NCI-H774 (cell line): ENCODE results near the gene H3-3A.
A peak's percentile ranks its signal among the peaks of the same experiment; 100 is the strongest.

Source experiments
- DNase-seq: peaks from one replicate; lab custom pipeline; 2025; lab: John Stamatoyannopoulos, UW

Gene H3-3A

DNA sequence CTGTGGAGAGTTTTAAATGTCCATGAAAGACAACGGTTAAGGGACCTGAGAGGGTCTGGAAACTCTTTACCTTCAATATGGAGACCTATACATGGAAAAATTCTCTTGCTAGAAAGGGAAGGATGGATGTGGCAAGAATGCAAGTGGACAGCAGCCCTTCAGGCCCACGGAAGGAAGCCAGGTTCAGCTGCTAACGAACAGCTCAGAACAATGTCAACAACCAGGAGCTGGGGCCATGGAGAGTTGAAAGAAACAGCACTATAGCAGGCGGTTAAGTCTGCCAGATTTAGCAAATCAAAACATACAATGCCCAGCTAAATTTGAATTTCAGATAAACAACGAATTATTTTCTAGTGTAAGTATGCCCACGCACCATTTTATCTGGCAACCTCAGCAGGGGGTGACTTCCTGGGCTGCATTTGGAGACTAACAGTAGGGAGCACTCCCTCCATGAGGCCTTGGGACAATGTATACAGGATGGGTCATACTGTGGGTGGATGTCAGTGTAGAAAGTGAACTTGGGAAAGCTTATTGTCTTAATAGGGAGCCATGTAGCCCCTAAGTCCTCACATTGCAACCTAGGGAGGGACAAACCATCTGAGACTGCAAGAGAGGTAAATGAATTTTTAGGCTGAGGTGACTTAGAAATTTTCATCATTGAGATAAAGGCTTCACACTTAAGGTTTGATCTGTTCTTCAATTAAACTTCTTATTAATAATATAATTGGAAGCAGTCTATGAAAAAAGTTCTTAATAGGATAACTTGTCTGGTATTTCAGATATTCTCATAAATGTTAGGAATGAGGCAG, 7.8 kb upstream of the H3-3A start:
- no peak for DNase-seq

GRCh38 chr1:226059709-226060108, 2.8 kb upstream of the H3-3A start:
- no peak for DNase-seq

DNA sequence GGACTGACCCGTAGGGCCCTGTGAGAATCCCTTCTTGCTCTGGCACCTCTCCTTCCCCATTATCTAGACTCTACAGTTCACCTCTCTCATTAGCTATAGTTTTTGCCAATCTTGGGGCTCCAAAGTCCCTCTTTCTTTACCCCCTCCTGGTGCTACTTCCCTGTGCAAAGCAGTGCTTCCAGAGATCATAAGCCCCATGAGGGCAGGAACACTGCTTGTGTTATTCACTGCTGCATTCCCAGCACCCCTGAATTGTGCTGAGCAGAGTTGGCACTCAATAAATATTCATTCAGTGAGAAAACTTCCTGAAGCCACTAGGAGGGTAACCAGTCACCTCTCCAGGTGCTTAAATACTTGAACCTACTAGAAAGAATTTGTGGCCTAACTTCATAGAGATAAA, 2.1 kb upstream of the H3-3A start:
- DNase-seq, result no peak

- no peak for DNase-seq
These were observed 1.3 kb upstream of the H3-3A start for GRCh38 chr1:226061068-226061840.

- DNase-seq, result peak; percentile 92
These were observed 517 bp upstream of the H3-3A start for GRCh38 chr1:226061841-226062557.

GRCh38 chr1:226063224-226063976, 884 bp downstream of the H3-3A start:
- peak; percentile 57 for DNase-seq

DNA sequence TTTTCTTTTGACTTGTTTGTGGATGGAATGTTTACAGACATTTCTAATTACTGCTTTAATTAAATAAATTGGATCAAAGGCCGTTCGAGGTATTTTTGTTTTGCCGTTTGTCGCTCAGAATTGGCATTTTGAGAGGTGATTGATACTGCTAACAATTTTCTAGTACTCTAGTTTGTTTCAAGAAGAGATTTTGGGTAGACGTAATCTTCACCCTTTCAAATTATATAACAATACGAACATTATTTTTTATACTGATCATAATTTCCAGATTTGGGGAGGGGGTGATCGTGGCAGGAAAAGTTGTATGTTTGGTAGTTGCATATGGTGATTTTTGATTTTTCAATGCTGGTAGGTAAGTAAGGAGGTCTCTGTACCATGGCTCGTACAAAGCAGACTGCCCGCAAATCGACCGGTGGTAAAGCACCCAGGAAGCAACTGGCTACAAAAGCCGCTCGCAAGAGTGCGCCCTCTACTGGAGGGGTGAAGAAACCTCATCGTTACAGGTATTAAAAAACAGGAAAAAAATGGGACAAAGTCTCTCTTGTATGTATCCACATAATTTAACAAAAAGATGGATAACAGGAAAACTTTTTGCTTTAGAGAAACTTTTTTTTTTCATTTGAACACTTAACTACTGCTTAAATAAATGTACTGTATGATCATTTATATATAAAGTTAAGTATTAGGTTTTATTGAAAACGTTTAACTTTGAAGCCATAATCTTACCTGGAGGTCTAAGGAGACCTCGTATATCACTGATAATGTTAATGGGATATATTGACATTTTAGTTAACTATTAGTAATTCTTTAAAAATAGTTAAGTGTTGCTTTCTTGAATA, 1.7 kb downstream of the H3-3A start:
- DNase-seq, result no peak

DNA sequence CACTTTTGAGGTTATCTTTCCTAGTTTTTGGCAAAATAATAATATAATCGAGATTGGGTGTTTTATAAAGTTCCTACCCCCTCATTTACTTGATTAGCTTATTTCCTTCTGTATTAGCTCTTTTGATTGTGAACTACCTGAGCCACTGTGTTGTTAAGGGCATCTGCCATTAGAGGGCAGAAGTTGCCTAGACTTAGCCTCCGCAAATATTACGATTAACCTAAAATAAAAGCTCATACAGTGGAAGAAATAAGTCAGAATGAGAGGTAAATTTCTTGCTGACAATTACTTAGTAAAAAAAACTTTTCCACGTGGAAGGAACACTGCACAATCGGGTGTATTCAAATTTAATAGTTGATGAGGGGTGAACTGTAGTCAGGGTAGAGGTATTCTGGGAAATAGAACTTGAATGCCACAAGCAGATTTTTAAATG, 2.3 kb downstream of the H3-3A start:
- no peak for DNase-seq

- no peak for DNase-seq
These were observed 4.0 kb downstream of the H3-3A start for GRCh38 chr1:226066415-226067078.

- DNase-seq, result no peak
These were observed 7.4 kb downstream of the H3-3A start for GRCh38 chr1:226069811-226070489.

DNA sequence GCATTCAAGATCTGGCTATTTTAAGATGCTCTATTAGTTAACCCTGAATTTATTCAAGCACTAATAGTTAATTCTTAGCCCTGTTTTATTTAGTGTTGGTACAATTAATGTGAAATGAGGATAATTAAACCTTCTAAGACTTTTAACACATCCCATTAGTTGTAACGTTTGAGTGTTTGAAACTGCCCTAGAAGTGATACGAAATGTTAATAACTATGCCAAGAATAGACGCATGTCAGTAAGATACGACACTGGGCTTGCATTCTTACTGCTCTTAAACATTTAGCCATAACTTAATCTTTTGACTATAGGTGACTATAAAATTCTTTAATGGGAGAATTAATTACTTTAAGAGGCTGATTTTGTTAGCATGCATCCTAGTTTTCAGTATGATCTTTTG, 9.8 kb downstream of the H3-3A start:
- DNase-seq, result no peak

DNA sequence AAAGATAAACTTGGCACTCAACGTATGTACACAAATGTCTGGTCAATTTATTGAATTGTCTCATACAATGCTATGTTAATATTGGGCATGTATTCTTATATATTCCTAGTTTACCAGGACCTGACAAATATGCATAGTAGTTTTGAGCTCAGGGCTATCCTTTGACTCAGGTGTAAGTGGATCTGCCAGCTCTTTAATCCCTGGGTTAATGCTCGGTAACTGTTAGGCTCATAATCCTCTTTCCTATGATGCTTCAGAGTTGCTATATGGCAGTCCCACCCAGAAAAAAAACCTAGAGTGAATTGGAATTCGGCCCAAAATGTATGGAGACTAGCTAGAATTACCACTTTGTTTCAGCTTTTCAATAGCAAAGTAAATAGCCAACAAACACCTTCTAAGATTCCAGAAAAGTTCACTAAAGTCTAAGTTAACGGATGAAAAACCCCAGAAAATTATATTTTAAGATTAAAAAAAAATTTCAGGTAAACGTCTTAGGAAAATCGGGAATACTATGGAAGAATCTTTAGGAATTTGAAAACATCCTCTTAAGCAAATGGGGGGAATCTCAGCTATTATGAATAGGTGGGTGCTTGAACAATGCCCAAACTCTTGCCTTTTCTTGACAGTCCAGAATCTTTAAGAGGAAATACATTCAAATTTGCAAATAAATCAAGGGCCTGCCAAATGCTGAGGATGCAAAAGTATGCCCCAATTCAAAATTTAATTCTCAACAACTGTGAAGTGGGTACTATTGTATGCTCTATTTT, 10.9 kb downstream of the H3-3A start:
- DNase-seq, result no peak

GRCh38 chr1:226074046-226074445, 11.5 kb downstream of the H3-3A start:
- DNase-seq, result no peak

DNA sequence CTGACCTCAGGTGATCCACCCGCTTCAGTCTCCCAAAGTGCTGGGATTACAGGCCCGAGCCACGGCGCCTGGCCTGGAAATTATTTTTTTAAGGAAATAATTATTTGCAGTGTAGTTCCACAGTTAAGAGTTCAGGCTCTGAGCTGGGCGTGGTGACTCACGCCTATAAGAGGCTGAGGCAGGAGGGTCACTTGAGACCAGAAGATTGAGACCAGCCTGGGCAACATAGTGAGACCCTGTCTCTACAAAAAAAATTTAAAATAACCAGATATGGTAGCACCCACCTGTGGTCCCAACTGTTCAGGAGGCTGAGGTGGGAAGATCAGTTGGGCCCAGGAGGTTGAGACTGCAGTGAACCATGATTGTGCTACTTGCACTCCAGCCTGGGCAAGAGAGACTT, 13.9 kb downstream of the H3-3A start:
- DNase-seq, result no peak

DNA sequence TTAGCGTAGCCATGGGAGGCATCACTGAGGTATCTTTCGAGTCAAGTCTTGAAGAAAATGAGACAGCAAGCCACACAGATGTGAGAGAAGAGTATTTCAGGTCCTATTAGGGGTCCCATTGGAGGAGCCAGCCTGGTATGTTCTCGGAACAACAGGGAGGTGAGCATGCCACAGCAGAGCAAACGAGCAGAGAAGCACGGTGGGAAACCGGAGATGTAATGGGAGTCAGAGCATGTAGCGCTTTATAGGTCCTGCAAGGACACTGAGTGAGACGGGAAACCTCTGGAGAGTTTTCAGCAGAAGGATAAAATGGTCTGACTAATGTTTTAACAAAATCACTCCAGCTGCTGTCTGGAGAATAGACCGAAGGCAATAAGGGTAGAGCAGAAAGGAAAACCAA, 15.9 kb downstream of the H3-3A start:
- no peak for DNase-seq

DNA sequence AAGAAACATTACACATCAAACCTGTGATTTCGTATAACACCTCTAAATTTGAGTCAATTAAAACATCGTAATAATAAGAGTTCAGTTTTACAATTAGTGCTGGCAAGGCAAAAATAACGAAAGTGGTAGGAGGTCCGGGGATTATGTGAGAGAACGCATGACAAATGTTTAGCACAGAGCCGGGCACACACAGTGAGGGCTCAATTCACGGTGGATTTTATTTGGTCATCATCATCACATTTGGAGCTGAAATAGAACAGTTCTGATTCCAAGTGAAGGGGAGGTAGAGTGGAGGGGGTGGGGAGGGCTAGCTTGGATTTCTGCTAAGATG, 20.0 kb downstream of the H3-3A start:
- DNase-seq, result no peak

GRCh38 chr1:226082959-226083301, 20.4 kb downstream of the H3-3A start:
- peak; percentile 23 for DNase-seq

DNA sequence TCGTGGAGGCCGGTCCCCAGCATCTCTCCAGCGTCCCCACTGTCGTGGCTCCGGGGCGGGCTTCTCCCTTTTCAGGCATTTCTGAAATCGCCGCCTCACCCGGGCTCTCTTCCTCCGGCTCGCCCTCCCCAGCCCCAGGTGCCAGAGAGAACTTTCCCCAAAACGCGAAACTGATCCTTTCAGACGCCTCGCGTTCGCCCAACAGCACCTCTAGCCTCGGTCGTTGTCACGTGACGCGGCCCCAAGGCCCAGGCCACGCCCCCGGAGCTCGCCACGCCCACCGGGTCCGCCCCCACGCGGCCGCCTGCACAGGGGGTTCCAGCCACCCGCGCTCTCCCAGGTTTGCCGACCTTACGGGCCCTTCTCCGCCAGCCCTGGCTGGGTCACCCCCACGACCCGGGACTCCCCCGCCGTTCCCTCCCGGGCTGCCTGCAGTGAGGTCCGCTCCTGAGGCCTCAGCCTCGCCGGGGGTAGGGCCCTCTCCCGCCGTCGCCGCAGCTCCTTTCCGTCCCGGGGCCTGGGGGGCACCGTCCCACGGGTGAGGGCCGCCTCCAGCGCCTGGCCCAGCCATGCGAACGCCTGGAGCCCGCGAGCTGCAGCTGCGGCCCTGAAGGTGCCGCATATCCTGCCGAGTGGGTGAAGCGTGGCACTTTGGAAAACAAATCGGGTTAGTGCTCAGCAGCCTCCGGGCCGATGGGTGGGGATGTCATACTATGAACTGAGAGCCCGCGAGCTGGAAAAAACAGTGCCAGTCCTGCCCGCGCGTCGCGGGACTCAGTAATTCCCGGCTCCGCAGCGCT, 21.0 kb downstream of the H3-3A start:
- peak; percentile 72 for DNase-seq
